Astrocyte (in vitro differentiated cells and primary cell): ENCODE measurements around the gene PSMG4.

Experiments used
- CTCF ChIP-seq: IDR thresholded peaks from 2 replicates; pipeline ENCODE4 v1.5.1; 2011; ENCODE audit warnings: low read depth, mild to moderate bottlenecking, inconsistent platforms, low read length, moderate library complexity; ENCODE audit not compliant: insufficient read depth
- EZH2 ChIP-seq: IDR thresholded peaks from 2 replicates; pipeline ENCODE4 v1.6.1; 2012; ENCODE audit warnings: mild to moderate bottlenecking, low read length, inconsistent platforms; ENCODE audit not compliant: insufficient read depth

GRCh38 chr6:3290931-3291211, 32.1 kb downstream of the PSMG4 start:
- no peak for TF ChIP-seq CTCF
- TF ChIP-seq EZH2, result no peak
